ENCODE measurements around the gene THY1.
"Not testable (repeated sequence)": the region's sequence is repeated elsewhere in the genome, so short reads cannot be mapped to it uniquely, and the experiment has no call there.

THY1 gene

GRCh38 chr11:119422809-119423508 lies at the start of gene THY1:
Gene THY1, minus strand, starts transcription at chr11:119423172. Its CDS starts 2,267 bp downstream, at chr11:119420905.
- intact Hi-C loops (cut with DNase I): loop anchor here (5.0 kb wide), 1 partner anchor 49 kb away; no protein-coding TSS in a partner anchor
- DNase-seq: peak; percentile 52 to 98 (median 82)

- no peak for DNase-seq
- intact Hi-C loops (cut with DNase I): loop anchor here (5.0 kb wide), 1 partner anchor 50 kb away; the partner anchor contains the start of gene THY1
Measured at GRCh38 chr11:119472186-119472855, 49.3 kb upstream of the THY1 start.

GRCh38 chr11:119471329-119471728 lies 48.4 kb upstream of the THY1 start:
- intact Hi-C loops (cut with DNase I): loop anchor here (5.0 kb wide), 1 partner anchor 49 kb away; the partner anchor contains the start of gene THY1
- no peak for DNase-seq

GRCh38 chr11:119470317-119471291 lies 47.6 kb upstream of the THY1 start:
- intact Hi-C loops (cut with DNase I): loop anchor here (5.0 kb wide), 1 partner anchor 48 kb away; the partner anchor contains the start of gene THY1
- DNase-seq: no peak

GRCh38 chr11:119469506-119469905 lies 46.5 kb upstream of the THY1 start:
- DNase-seq: no peak
- intact Hi-C loops (cut with DNase I): no loop called here

GRCh38 chr11:119468511-119468910 lies 45.5 kb upstream of the THY1 start:
- intact Hi-C loops (cut with DNase I): no loop called here
- no peak for DNase-seq

GRCh38 chr11:119461229-119461963 lies 38.4 kb upstream of the THY1 start:
- intact Hi-C loops (cut with DNase I): no loop called here
- no peak for DNase-seq

- DNase-seq: no peak
Measured at GRCh38 chr11:119460582-119460981, 37.6 kb upstream of the THY1 start.

GRCh38 chr11:119460097-119460496 lies 37.1 kb upstream of the THY1 start:
- intact Hi-C loops (cut with DNase I): no loop called here
- no peak for DNase-seq

More at GRCh38 chr11:119460582-119460981, 37.6 kb upstream of the THY1 start:
- intact Hi-C loops (cut with DNase I): no loop called here

- intact Hi-C loops (cut with DNase I): no loop called here
- DNase-seq: no peak
Measured at GRCh38 chr11:119459293-119459976, 36.5 kb upstream of the THY1 start.

GRCh38 chr11:119455708-119456107 lies 32.7 kb upstream of the THY1 start:
- intact Hi-C loops (cut with DNase I); DNase-seq: not testable (repeated sequence)

GRCh38 chr11:119455241-119455640 lies 32.3 kb upstream of the THY1 start:
- intact Hi-C loops (cut with DNase I); DNase-seq: not testable (repeated sequence)

- intact Hi-C loops (cut with DNase I): no loop called here
- no peak for DNase-seq
Measured at GRCh38 chr11:119453881-119454280, 30.9 kb upstream of the THY1 start.

GRCh38 chr11:119450590-119451326 lies 27.8 kb upstream of the THY1 start:
- no peak for DNase-seq
- intact Hi-C loops (cut with DNase I): no loop called here

GRCh38 chr11:119449498-119449897 lies 26.5 kb upstream of the THY1 start:
- intact Hi-C loops (cut with DNase I): no loop called here
- no peak for DNase-seq

- no peak for DNase-seq
- intact Hi-C loops (cut with DNase I): no loop called here
Measured at GRCh38 chr11:119448380-119448779, 25.4 kb upstream of the THY1 start.

- peak in 6 of 10 donors; percentile 24 to 89 (median 70) for DNase-seq
- intact Hi-C loops (cut with DNase I): no loop called here
Measured at GRCh38 chr11:119447664-119448242, 24.8 kb upstream of the THY1 start.
